Nephron (organoid): Measurements from ENCODE around the gene SF3B3.

Experiments
- H3K27ac Mint-ChIP-seq, 3 experiments: 2 replicates each; pipeline ENCODE4 v1.8.0; 2020; ENCODE audit warnings: mixed read lengths in 3 of 3, mild to moderate bottlenecking in 2 of 3, moderate library complexity in 1 of 3
- H3K27me3 Mint-ChIP-seq: 2 replicates; pipeline ENCODE4 v1.8.0; 2021; ENCODE audit warnings: low read depth, mild to moderate bottlenecking, moderate library complexity, mixed read lengths
- H3K36me3 Mint-ChIP-seq: 2 replicates; pipeline ENCODE4 v1.8.0; 2020; ENCODE audit warnings: low read depth, mixed read lengths
- H3K4me1 Mint-ChIP-seq: 2 replicates; pipeline ENCODE4 v1.8.0; 2020; ENCODE audit warnings: mixed read lengths
- H3K4me3 Mint-ChIP-seq, 3 experiments: 2 replicates each; pipeline ENCODE4 v1.8.0; 2020; ENCODE audit warnings: mild to moderate bottlenecking in 3 of 3, mixed read lengths in 3 of 3, moderate library complexity in 2 of 3
- H3K9me3 Mint-ChIP-seq: 2 replicates; pipeline ENCODE4 v1.8.0; 2020; ENCODE audit warnings: mixed read lengths
- TF ChIP-seq, protein P1 (sequence below), 3 experiments: fragments of 200-600 bp; sonication (generic); IDR thresholded peaks; one replicate each; pipeline ENCODE4 v1.5.0; 2021; ENCODE audit warnings: antibody characterized with exemption in 3 of 3; ENCODE audit not compliant: unreplicated experiment in 3 of 3

The SF3B3 gene

DNA sequence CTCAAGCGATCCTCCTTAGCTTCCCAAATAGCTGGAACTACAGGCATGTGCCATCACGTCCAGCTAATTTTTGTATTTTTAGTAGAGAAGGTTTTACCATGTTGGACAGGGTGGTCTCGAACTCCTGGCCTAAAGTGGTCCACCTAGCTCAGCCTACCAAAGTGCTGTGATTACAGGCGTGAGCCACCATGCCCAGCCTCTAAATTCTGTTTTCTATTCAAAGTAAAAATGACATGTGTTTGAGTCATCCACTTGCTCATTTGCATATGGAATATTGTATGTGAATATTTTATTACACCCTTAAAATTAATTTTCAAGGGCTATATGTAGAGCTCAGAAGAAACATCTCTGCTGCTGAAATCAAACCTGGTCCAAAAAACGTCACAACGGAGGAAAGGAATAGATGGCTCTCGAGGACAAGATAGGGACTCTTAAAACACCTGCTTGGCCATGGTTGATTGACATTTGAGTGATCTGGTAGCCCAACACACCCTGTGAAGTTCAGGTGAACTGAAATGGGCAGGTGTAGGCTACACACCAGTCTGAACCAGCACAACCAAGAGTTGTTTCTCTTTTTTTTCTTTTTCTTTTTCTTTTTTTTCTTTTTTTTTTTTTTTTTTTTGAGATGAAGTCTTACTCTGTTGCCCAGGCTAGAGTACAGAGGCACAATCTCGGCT, 51.1 kb downstream of the SF3B3 start:
- Mint-ChIP-seq H3K4me3 (no peak overlapping the region), H3K9me3 (no peaks in the 10 kb centered on the region), H3K27me3 (no peaks in the 10 kb centered on the region), H3K4me1 (peaks cover 36% of the 10 kb centered on the region), H3K27ac (peak overlapping the region; percentile 33 to 97 (median 93)), H3K36me3 (peaks cover 43% of the 10 kb centered on the region)
- TF ChIP-seq, protein P1, sequence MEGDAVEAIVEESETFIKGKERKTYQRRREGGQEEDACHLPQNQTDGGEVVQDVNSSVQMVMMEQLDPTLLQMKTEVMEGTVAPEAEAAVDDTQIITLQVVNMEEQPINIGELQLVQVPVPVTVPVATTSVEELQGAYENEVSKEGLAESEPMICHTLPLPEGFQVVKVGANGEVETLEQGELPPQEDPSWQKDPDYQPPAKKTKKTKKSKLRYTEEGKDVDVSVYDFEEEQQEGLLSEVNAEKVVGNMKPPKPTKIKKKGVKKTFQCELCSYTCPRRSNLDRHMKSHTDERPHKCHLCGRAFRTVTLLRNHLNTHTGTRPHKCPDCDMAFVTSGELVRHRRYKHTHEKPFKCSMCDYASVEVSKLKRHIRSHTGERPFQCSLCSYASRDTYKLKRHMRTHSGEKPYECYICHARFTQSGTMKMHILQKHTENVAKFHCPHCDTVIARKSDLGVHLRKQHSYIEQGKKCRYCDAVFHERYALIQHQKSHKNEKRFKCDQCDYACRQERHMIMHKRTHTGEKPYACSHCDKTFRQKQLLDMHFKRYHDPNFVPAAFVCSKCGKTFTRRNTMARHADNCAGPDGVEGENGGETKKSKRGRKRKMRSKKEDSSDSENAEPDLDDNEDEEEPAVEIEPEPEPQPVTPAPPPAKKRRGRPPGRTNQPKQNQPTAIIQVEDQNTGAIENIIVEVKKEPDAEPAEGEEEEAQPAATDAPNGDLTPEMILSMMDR (IDR thresholded peaks at IDR 0.05; ENCODE audit: unreplicated experiment in 3 of 3), result no peak

DNA sequence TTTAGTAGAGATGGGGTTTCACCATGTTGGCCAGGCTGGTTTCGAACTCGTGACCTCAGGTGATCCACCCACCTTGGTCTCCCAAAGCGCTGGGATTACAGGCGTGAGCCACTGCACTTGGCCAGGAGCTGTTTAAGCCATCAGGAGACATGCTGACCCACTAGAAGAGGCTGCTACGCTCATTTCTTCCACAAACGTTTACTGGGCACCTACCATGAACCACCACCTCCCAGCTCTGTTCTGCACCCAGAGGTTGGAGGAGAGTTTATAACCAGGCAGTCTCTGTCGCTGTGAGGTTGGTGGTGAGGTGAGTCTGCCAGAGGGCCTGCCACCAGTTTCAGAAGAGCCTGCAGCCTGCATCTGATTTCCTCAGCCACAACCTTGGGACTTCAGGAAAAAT, 51.8 kb downstream of the SF3B3 start:
- no peaks in the 10 kb centered on the region for H3K9me3 Mint-ChIP-seq
- peak overlapping the region in 1 of 3 experiments; percentile 21 for H3K27ac Mint-ChIP-seq
- H3K27me3 Mint-ChIP-seq, result no peaks in the 10 kb centered on the region
- H3K4me1 Mint-ChIP-seq, result peaks cover 40% of the 10 kb centered on the region
- TF ChIP-seq, protein P1 (IDR thresholded peaks at IDR 0.05; ENCODE audit: unreplicated experiment in 3 of 3), result no peak
- no peak overlapping the region for H3K4me3 Mint-ChIP-seq
- peaks cover 39% of the 10 kb centered on the region for H3K36me3 Mint-ChIP-seq

DNA sequence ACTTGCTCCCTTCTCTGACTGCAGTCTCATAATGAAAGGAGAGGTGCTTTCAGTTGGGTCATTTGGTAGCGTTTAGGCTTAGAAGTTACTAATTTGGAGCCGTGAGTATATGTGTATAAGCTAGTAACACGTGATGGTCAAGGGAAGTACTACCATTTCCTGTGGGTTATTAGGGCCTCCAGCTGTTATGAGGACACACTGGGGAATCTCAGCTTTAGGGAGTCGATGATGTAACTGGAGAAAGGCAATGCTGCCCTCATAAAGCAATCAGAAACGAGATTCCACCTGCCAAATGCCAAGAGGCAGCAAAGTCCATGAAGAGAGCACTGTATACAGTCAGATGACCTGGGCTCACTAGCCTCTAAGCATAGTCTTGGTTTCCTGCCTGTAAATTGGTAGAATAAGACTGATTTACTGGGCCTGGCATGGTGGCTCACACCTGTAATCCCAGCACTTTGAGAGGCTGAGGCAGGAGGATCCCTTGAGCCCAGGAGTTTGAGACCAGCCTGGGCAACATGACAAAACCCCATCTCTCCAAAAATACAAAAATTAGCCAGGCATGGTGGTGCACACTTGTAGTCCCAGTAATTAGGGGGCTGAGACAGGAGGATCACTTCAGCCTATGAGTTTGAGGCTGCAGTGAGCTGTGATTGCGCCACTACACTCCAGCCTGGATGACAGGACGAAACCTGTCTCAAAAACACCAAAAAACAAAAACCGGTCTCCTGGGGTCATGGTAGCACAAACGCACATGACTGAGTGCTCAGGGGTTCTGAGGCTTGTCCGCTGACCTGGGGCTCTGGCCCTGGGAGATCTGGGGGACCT, 53.0 kb downstream of the SF3B3 start:
- no peak overlapping the region for H3K4me3 Mint-ChIP-seq
- peaks cover 27% of the 10 kb centered on the region for H3K36me3 Mint-ChIP-seq
- H3K4me1 Mint-ChIP-seq, result peaks cover 40% of the 10 kb centered on the region

DNA sequence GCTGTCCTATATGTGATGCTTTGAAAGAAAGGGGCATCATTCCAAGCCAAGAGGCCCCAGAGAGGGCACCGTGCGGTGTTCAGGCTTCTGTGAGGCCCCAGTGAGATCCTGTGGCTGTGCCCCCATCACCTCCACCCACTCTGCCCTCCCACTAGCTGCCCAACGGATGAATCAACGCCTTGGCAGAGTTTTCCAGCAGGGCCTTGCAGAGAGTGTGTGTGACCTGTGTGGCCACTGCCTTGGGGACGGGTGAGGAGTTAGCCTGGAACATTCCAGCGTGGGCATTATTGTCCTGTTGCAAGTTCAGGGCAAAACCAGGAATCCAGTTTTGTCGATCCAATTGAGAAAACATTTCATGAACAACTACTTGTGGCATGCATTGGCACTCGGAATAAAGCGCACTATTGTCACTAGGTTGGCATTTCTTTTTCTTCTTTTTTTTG, 53.7 kb downstream of the SF3B3 start:
- Mint-ChIP-seq H3K4me3 (no peak overlapping the region), H3K4me1 (peaks cover 35% of the 10 kb centered on the region), H3K27ac (peak overlapping the region in 1 of 3 experiments; percentile 73), H3K27me3 (no peaks in the 10 kb centered on the region), H3K36me3 (peaks cover 21% of the 10 kb centered on the region), H3K9me3 (no peaks in the 10 kb centered on the region)
- TF ChIP-seq, protein P1 (IDR thresholded peaks at IDR 0.05; ENCODE audit: unreplicated experiment in 3 of 3), result no peak

More for the DNA sequence above, 53.0 kb downstream of the SF3B3 start:
- TF ChIP-seq, protein P1 (IDR thresholded peaks at IDR 0.05; ENCODE audit: unreplicated experiment in 3 of 3), result no peak
- no peaks in the 10 kb centered on the region for H3K9me3 Mint-ChIP-seq
- no peaks in the 10 kb centered on the region for H3K27me3 Mint-ChIP-seq
- H3K27ac Mint-ChIP-seq, result peak overlapping the region; percentile 72 to 73 (median 73)

DNA sequence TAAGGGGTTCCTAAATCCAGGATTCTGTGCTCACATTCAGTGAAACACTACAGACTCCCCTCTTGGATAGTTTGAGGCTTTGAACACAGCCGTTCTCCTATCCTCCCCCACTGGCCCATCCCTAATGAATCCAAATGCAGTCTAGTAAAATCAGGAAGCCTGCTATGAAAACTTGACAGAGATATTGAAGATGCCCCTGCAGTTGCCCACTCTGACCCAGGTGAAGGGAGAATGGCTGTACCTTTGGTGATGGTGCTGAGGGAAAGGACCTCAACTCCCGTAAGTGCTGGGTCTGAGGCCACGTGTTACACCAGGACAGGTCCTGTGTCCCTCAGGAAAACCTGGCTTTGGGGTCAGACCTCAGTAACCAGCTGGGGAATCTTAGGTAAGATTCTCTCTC, 54.4 kb downstream of the SF3B3 start:
- Mint-ChIP-seq H3K27me3 (no peaks in the 10 kb centered on the region), H3K9me3 (no peaks in the 10 kb centered on the region), H3K27ac (no peak overlapping the region), H3K4me3 (no peak overlapping the region), H3K36me3 (peaks cover 13% of the 10 kb centered on the region), H3K4me1 (peaks cover 27% of the 10 kb centered on the region)
- TF ChIP-seq, protein P1 (IDR thresholded peaks at IDR 0.05; ENCODE audit: unreplicated experiment in 3 of 3), result no peak
